GM18519 (cell line): ENCODE data around the gene ITSN2.

Experiments
- ATAC-seq: cut with Tn5 transposase; IDR thresholded peaks from one replicate; pipeline ENCODE4 v1.9.1; 2021; ENCODE audit warnings: mild to moderate bottlenecking, moderate library complexity; ENCODE audit not compliant: unreplicated experiment, low FRiP score

The ITSN2 gene

DNA sequence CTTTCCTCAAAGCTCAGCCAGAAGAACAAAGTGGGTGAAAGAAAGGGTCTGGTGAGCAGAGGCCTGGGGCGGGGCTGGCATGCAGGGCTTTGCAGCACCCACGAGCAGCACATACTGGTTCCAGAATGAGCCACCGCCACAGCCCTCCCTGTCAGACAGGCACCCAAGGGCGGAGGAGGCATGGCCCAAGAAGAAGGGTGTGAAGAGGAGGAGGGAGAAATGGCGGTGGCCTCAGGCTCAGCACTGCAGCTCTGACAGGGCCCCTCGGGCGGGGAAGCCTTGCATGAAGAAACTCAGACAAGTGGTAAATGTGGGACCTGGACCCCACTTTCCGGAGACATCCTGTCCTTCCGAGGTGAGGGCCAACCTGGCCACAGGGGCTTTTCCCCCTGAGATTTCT is 169.8 kb downstream of the ITSN2 start:
- no peak for ATAC-seq

GRCh38 chr2:24189551-24189950 is 170.8 kb downstream of the ITSN2 start:
- no peak for ATAC-seq

DNA sequence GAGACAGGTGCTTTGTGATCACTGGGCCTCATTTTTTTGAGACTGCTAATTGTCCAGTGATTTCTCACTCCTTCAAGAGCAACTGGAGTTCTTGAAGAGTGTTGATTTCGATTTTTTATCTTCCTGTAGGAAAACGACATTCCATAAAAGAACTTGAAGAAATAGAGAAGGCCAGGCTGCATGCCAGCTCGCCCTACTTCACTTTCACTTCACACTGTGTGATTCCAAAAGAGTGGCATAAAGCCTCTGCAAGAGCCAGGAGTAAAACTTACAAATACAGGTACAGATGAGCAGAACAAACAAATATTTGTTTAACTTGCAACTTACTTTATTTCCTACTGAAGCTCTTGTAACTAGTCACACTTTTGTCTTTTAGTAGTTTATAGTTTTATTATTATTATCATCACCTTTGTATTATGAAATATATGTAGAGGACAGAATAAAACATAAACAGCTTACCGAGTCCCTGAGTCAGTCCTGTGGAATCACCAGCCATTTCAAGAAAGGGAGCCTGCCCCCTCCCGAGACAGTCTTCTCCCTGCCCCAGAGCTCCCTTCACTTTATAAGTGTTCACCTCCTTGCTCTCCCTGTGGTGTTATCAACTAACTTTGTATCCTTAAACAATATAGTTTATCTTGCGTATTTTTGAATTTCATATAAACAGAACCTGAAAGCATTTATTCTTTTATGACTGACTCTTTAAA is 176.8 kb downstream of the ITSN2 start:
- no peak for ATAC-seq

GRCh38 chr2:24182507-24182906 is 177.8 kb downstream of the ITSN2 start:
- ATAC-seq = no peak

DNA sequence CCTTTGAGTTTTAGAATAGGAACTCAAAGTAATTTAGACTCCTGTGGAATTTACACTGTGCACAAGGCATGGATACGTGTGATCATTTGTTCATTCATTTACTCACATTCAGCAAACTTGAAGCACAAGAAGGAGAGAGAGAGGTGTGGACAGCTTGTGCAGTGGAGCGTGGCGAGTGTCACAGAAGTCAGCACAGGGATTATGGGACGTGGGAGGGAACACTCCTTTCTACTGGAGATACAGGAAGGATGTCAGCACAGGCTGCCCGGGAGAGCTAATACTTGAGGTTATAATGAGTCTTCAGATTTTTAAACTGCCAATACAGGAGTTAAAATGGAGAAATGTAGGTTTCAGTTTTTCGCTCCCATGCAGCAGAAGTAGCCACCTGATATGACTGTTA is 178.5 kb downstream of the ITSN2 start:
- no peak for ATAC-seq

- ATAC-seq = no peak
These were observed 180.7 kb downstream of the ITSN2 start for GRCh38 chr2:24179683-24180082.

GRCh38 chr2:24176326-24176725 is 184.0 kb downstream of the ITSN2 start:
- ATAC-seq = no peak

DNA sequence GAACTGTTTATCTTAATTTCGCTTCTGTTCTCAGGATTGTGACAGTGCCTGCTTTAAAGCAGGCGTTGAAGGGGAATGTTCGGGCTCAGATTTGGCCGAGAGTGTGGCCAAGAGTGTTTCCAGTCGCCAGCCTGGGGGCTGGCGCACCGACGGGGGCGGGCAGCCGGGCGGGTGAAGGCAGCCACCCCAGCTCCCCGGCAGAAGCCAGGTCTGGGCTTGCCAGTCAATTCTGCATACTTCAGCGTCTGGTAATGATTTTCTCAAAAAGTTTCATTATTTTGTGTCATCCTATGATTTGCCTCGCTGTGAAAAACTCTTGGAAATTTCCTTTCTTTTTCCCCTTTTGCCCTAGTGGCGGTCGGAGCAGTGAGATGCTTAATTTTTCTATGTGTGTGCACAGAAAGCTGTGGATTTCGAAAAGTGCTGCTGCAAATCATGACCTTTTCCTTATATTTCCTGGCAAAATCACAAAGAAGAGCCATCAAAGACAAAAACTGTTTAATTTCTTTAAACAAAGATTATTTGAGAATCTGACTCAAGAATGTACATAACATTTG is 184.6 kb downstream of the ITSN2 start:
- ATAC-seq = no peak

DNA sequence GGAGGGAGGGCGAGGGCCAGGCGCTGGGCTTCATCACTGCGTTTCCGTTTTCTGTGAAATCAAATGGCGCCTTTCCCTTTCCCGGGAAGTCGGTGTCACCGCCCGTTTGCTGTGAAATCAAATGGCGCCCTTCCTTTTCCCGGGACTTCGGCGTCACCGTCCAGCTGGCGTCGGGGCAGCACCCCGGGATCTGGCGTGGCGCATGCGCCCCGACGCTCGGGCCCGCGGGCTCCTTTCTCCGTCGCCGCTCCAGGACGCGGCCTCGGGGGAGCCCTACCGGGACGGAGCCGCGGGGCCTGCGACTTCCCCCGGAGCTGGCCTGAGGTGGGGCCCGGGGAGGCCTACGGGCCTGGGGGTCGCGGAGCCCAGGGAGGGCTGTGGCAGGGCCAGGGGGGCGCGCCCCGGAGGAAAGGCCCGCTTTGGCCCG is 185.5 kb downstream of the ITSN2 start, which contains the start of gene FAM228A:
Gene FAM228A, plus strand, starts transcription at position 203 of the 427 bp plus-strand sequence. CDS start 428 bp downstream, outside the sequence.
- ATAC-seq = no peak

DNA sequence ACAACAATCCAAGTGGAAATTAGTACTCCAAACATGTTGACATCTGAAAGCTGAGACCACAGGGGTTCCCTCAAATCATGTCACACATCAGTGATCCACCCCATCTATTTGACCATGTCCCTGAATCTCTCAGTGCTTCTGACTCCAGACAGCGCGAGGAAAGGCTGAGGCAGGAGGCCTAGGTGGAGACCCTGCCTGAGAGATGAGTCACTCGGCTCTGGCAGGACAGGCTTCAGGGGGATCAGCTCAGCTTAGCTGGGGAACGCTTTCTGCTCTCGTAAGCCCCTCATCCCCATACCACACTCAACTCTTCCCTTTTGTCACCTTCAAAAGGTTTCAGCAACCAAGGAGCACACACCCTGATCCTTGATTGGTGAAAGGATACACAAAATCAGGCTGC is 191.3 kb downstream of the ITSN2 start:
- ATAC-seq = no peak

DNA sequence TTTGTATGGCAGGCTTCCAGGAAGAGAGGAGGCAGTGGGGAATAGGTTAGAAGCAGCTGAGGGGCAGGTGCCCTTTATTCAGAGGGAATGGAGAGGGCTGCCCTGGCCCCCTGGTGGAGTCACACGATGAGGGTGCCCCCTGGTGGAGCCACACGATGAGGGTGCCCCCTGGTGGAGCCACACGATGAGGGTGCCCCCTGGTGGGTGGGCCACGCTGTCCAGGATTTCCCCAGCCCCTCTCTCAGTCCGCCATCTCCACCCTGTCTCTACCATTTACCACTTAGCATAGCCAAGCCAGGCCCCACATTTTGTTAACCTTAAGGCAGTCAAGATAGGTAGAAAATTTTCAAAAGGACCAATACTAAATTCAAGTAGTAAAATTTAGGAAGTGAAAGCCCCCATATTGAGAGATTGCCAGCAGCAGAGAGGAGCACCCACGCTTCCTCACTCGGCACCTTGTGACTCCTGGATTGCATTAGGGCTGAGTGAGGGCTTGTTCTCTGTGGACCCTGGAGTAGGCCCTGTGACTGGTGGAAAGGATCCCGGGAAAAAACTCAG is 195.8 kb downstream of the ITSN2 start:
- no peak for ATAC-seq

GRCh38 chr2:24163601-24164000 is 196.7 kb downstream of the ITSN2 start:
- ATAC-seq = no peak

DNA sequence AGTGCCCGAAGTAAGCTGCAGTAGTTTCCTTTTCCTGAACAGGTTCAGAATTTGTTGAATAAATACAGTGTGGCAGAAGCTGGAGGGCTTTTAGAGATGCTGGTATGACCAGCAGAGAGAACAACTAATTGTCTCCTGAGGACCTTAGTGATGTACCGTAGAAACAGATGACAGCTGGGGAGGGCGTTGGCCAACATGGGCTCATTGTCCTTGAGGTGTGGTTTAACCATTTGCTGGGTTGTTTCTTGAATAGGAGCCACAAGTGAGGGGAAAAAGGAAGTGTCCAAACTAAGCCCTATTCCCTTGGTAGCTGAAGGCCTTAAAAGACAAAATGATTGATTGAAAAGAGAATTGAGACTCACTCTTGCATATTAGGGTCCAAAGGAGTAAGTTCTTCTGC is 197.2 kb downstream of the ITSN2 start:
- ATAC-seq = no peak

GRCh38 chr2:24162494-24162893 is 197.8 kb downstream of the ITSN2 start:
- ATAC-seq = no peak

- ATAC-seq = no peak
These were observed 199.6 kb downstream of the ITSN2 start for GRCh38 chr2:24160761-24161160.

GRCh38 chr2:24159708-24160107 is 200.6 kb downstream of the ITSN2 start:
- no peak for ATAC-seq

DNA sequence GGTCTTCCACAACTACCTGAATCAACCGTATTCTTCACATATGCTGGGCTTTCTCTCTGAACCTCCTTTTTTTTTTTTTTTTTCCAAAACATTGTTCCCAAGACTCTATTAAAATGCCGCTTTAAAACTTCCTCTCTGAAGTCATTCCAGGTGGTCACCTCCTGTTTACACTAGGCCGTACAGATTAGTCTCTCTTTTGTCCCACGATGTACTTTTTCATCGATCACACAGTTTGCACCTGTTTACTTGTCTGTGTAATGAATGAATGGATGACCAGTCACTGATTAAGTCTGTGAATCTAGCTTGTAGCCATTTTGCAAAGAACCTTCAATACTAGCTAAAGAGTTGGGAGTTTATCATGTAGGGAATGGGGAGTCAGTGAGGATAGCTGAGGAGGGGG is 202.2 kb downstream of the ITSN2 start:
- ATAC-seq = no peak

DNA sequence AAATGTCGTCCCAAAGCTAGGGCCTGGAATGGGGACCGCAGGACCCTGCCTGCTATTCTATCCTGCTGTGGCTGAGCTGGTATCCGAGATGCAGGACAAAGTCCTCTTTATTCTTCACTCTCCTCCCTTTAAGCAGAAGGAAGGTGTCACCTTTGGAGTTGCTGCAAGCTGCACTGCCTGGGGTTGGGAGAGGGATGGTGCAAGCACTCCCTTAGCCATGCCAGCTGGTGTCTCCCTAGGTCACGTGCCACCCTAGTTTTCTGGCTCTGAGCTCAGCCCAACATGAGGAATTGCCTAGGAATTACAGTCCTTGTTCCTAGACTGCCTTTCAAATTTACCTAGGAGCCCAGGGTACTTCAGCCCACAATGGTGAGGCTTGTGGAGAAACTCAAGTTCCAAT is 206.9 kb downstream of the ITSN2 start:
- ATAC-seq = no peak
